Stomach (tissue), 9 donors: Measurements from ENCODE around the gene CNOT1. TPM values are rescaled to one million over a fixed set of nuclear protein-coding genes. Genes with fewer than 3 reads are reported as not detected.

ENCODE experiments used
- DNase-seq, 2 donors: peaks; one replicate each; pipeline versions ENCODE4 v3.0.0 to v3.0.0-alpha.2; 2013 to 2019
- H3K27ac ChIP-seq, 5 donors: fragments of 200-600 bp in 4 of 5; sonication (generic) in 4 of 5; one replicate each; pipeline ENCODE4 v1.5.1; 2013 to 2019; ENCODE audit warnings: mild to moderate bottlenecking in 1 of 5, moderate library complexity in 1 of 5
- H3K27me3 ChIP-seq, 3 donors: fragments of 200-600 bp; sonication (generic); one replicate each; pipeline ENCODE4 v1.5.1; 2017 to 2019; ENCODE audit warnings: mixed run types in 1 of 3
- H3K36me3 ChIP-seq, 4 donors: fragments of 200-600 bp; sonication (generic); 1 replicate in 3 of 4; 2 replicates in 1 of 4; pipeline ENCODE4 v1.5.1; 2016 to 2019
- H3K4me1 ChIP-seq, 4 donors: fragments of 200-600 bp; sonication (generic); one replicate each; pipeline ENCODE4 v1.5.1; 2016 to 2019
- H3K4me3 ChIP-seq, 4 donors: fragments of 200-600 bp; sonication (generic) in 3 of 4; one replicate each; pipeline ENCODE4 v1.5.1; 2016 to 2019; ENCODE audit warnings: mild to moderate bottlenecking in 1 of 4
- H3K9me3 ChIP-seq, 4 donors: fragments of 200-600 bp; sonication (generic); one replicate each; pipeline ENCODE4 v1.5.1; 2016 to 2019
- CTCF ChIP-seq, 7 experiments: fragments of 450-650 bp in 4 of 7; fragments of 200-600 bp in 3 of 7; sonication (generic) in 3 of 7; IDR thresholded peaks; one replicate each; pipeline ENCODE4 v1.5.1; 2016 to 2019; ENCODE audit warnings: antibody characterized with exemption in 7 of 7, control low read depth in 2 of 7, mild to moderate bottlenecking in 1 of 7
- EP300 ChIP-seq: sonication (generic); formaldehyde crosslinking; IDR thresholded peaks from one replicate; pipeline ENCODE4 v1.6.1; 2017; ENCODE audit warnings: antibody characterized with exemption
- POLR2A ChIP-seq, 4 donors: fragments of 450-650 bp; IDR thresholded peaks; one replicate each; pipeline ENCODE4 v1.6.1; 2016; ENCODE audit warnings: antibody characterized with exemption in 4 of 4, control low read depth in 2 of 4, mild to moderate bottlenecking in 1 of 4, moderate library complexity in 1 of 4
- POLR2AphosphoS5 ChIP-seq, 3 donors: sonication (generic); formaldehyde crosslinking; IDR thresholded peaks; one replicate each; pipeline ENCODE4 v1.6.1; 2016; ENCODE audit warnings: antibody characterized with exemption in 3 of 3
- WGBS, 5 donors: extraction: QIAGEN DNeasy Blood & Tissue Kit in 3 of 5; methylation state at CpG; one replicate each; pipeline versions ENCODE4 v1.1.5 to v1.1.7; 2013 to 2018; 5-methylcytosine and 5-hydroxymethylcytosine counted together
- intact Hi-C: fragments of 100-400 bp; cut with DNase I; formaldehyde crosslinking; loops from one replicate; pipeline ENCODE4 v1.15.1; 2023; ENCODE audit warnings: low total_unique reads
- polyA plus RNA-seq, 3 donors: library from polyadenylated mRNA; stranded (reverse); fragments of 200-250 nt; gene quantifications; one replicate each; pipeline ENCODE4 v1.2.3, GENCODE V29; 2013
- total RNA-seq, 5 donors: library from RNA; depleted of rRNA; stranded (reverse); fragments of >200 nt; gene quantifications; one replicate each; pipeline versions ENCODE4 v1.1.0 to v1.2.3, GENCODE V29; 2014 to 2016
- donor health status: healthy with polysubstance abuse.
- donor health status: Bipolar disorder and iron deficiency.
- donor health status: healthy.

CNOT1 gene
- total and polyA plus RNA-seq, 8 donors, result 39.9 to 282 (median 136) TPM

- Histone ChIP-seq H3K4me1 (peaks cover 2 to 5% (median 3%) of the 10 kb centered on the region in 4 donors), H3K36me3 (no peaks in the 10 kb centered on the region), H3K4me3 (no peak overlapping the region), H3K27me3 (peaks cover 0 to 64% (median 16%) of the 10 kb centered on the region in 3 donors), H3K9me3 (no peaks in the 10 kb centered on the region), H3K27ac (no peak overlapping the region)
- peak in 1 of 2 donors; percentile 24 for DNase-seq
- intact Hi-C loops, result loop anchor here (10.0 kb wide), 1 partner anchor 138 kb away; no protein-coding TSS in a partner anchor
- WGBS, 5 donors, result 64 to 80% (median 69%) methylated on average over 17 to 20 of the region's 20 CpGs
- TF ChIP-seq CTCF (IDR thresholded peaks at IDR 0.05), result no peak
- TF ChIP-seq POLR2A (IDR thresholded peaks at IDR 0.05), result no peak
- no peak for TF ChIP-seq EP300
- no peak for TF ChIP-seq POLR2AphosphoS5 (IDR thresholded peaks at IDR 0.05)
These were observed 123.1 kb downstream of the CNOT1 start for GRCh38 chr16:58506241-58507194.

GRCh38 chr16:58503863-58504688, 125.5 kb downstream of the CNOT1 start:
- H3K9me3 ChIP-seq, result no peaks in the 10 kb centered on the region
- H3K36me3 ChIP-seq, result no peaks in the 10 kb centered on the region
- DNase-seq, result no peak
- no peak for TF ChIP-seq POLR2AphosphoS5 (IDR thresholded peaks at IDR 0.05)
- no peak for TF ChIP-seq POLR2A (IDR thresholded peaks at IDR 0.05)
- TF ChIP-seq EP300, result no peak
- TF ChIP-seq CTCF (IDR thresholded peaks at IDR 0.05), result no peak
- H3K27ac ChIP-seq, result no peak overlapping the region
- H3K4me1 ChIP-seq, result peaks cover 19 to 22% (median 21%) of the 10 kb centered on the region in 4 donors
- WGBS, 5 donors, result 89 to 95% (median 91%) methylated on average over 17 to 21 of the region's 21 CpGs
- intact Hi-C loops, result loop anchor here (10.0 kb wide), 1 partner anchor 141 kb away; no protein-coding TSS in a partner anchor
- no peak overlapping the region for H3K4me3 ChIP-seq
- H3K27me3 ChIP-seq, result peaks cover 0 to 88% (median 35%) of the 10 kb centered on the region in 3 donors

GRCh38 chr16:58503166-58503862, 126.3 kb downstream of the CNOT1 start:
- Histone ChIP-seq H3K4me1 (peaks cover 19 to 22% (median 21%) of the 10 kb centered on the region in 4 donors), H3K27me3 (peaks cover 0 to 81% (median 35%) of the 10 kb centered on the region in 3 donors), H3K27ac (no peak overlapping the region), H3K36me3 (no peaks in the 10 kb centered on the region), H3K4me3 (no peak overlapping the region), H3K9me3 (no peaks in the 10 kb centered on the region)
- no peak for TF ChIP-seq EP300
- no peak for TF ChIP-seq POLR2A (IDR thresholded peaks at IDR 0.05)
- no peak for TF ChIP-seq POLR2AphosphoS5 (IDR thresholded peaks at IDR 0.05)
- TF ChIP-seq CTCF (IDR thresholded peaks at IDR 0.05), result no peak
- intact Hi-C loops, result loop anchor here (10.0 kb wide), 1 partner anchor 141 kb away; no protein-coding TSS in a partner anchor
- 78 to 89% (median 87%) methylated on average over 13 to 14 of the region's 14 CpGs for WGBS, 5 donors
- no peak for DNase-seq
